WTC11 (cell line): ENCODE measurements around the gene FXYD5. TPM values are rescaled to one million over a fixed set of nuclear protein-coding genes. Genes with fewer than 3 reads are reported as not detected.

Source experiments
- ATAC-seq: fragments of 200-7000 bp; cut with Tn5 transposase; 2 replicates; pipeline ENCODE4 v1.10.0; 2021; ENCODE audit warnings: mild to moderate bottlenecking, moderate library complexity
- CTCF ChIA-PET: fragments of 300-600 bp; sonication (Branson Sonifier 250); formaldehyde crosslinking; loops from one replicate; lab custom pipeline; 2021; ENCODE audit warnings: antibody characterized with exemption; lab: Charles Lee
- POLR2A ChIA-PET: fragments of 350-600 bp; sonication (Branson Sonifier 250); formaldehyde crosslinking; loops from one replicate; lab custom pipeline; 2021; ENCODE audit warnings: antibody characterized with exemption; lab: Charles Lee
- DNase-seq: peaks from one replicate; pipeline ENCODE4 v3.0.0; 2021; ENCODE audit warnings: low spot score
- H3K27ac Mint-ChIP-seq: 2 replicates; pipeline ENCODE4 v1.8.0; 2021; ENCODE audit warnings: mixed read lengths
- H3K27me3 Mint-ChIP-seq: 2 replicates; pipeline ENCODE4 v1.8.0; 2021; ENCODE audit warnings: low read depth, mild to moderate bottlenecking, moderate library complexity, mixed read lengths
- H3K36me3 Mint-ChIP-seq: 2 replicates; pipeline ENCODE4 v1.8.0; 2021; ENCODE audit warnings: mixed read lengths
- H3K4me1 Mint-ChIP-seq: 2 replicates; pipeline ENCODE4 v1.8.0; 2022; ENCODE audit warnings: mixed read lengths
- H3K4me3 Mint-ChIP-seq: 2 replicates; pipeline ENCODE4 v1.8.0; 2021; ENCODE audit warnings: mild to moderate bottlenecking, moderate library complexity, mixed read lengths
- H3K9me3 Mint-ChIP-seq: 2 replicates; pipeline ENCODE4 v1.8.0; 2021; ENCODE audit warnings: mixed read lengths
- EMX1 ChIP-seq: fragments of 250-450 bp; sonication (Bioruptor Pico); IDR thresholded peaks from 2 replicates; pipeline ENCODE4 v1.8.0; 2021; ENCODE audit warnings: mild to moderate bottlenecking
- ETV6 ChIP-seq: sonication (generic); formaldehyde crosslinking; IDR thresholded peaks from 2 replicates; pipeline ENCODE4 v1.8.1; 2022; ENCODE audit warnings: mild to moderate bottlenecking, missing genetic modification reagents
- FOXP1 ChIP-seq: sonication (generic); formaldehyde crosslinking; IDR thresholded peaks from 2 replicates; pipeline ENCODE4 v1.8.0; 2022; ENCODE audit warnings: missing genetic modification reagents, mild to moderate bottlenecking, moderate library complexity, borderline replicate concordance
- GRHL2 ChIP-seq: fragments of 250-450 bp; sonication (Bioruptor Pico); IDR thresholded peaks from 2 replicates; pipeline ENCODE4 v1.8.0; 2022; ENCODE audit warnings: mild to moderate bottlenecking, moderate library complexity; ENCODE audit not compliant: insufficient replicate concordance, severe bottlenecking
- SP1 ChIP-seq: sonication (generic); formaldehyde crosslinking; conservative IDR thresholded peaks from 2 replicates; pipeline ENCODE4 v1.8.1; 2022; ENCODE audit warnings: missing genetic modification reagents
- TEAD1 ChIP-seq: sonication (generic); formaldehyde crosslinking; IDR thresholded peaks from 2 replicates; pipeline ENCODE4 v1.8.0; 2022; ENCODE audit warnings: mild to moderate bottlenecking, missing genetic modification reagents
- ZNF416 ChIP-seq: fragments of 250-450 bp; sonication (Bioruptor Pico); IDR thresholded peaks from 2 replicates; pipeline ENCODE4 v1.9.0; 2021; ENCODE audit warnings: mild to moderate bottlenecking, inconsistent platforms
- total RNA-seq: library from RNA; stranded (reverse); gene quantifications from 3 replicates; pipeline ENCODE4 v1.2.3, GENCODE V29; 2021
- TF ChIP-seq, protein P1 (sequence below): fragments of 250-450 bp; sonication (Bioruptor Pico); IDR thresholded peaks from 2 replicates; pipeline ENCODE4 v1.9.0; 2021; ENCODE audit warnings: mild to moderate bottlenecking
- TF ChIP-seq, protein P2 (sequence below): fragments of 200-600 bp; IDR thresholded peaks from 2 replicates; pipeline ENCODE4 v1.8.0; 2022; ENCODE audit warnings: antibody characterized with exemption
- TF ChIP-seq, protein P3 (sequence below): fragments of 250-450 bp; sonication (Bioruptor Pico); IDR thresholded peaks from 2 replicates; pipeline ENCODE4 v2.1.2; 2022; ENCODE audit warnings: mild to moderate bottlenecking, moderate library complexity
- TF ChIP-seq, protein P4 (sequence below): sonication (generic); formaldehyde crosslinking; IDR thresholded peaks from 2 replicates; pipeline ENCODE4 v1.8.0; 2022; ENCODE audit warnings: mild to moderate bottlenecking, missing genetic modification reagents
- TF ChIP-seq, protein P5 (sequence below): sonication (generic); formaldehyde crosslinking; IDR thresholded peaks from 2 replicates; pipeline ENCODE4 v1.8.1; 2022; ENCODE audit warnings: mild to moderate bottlenecking, missing genetic modification reagents, moderate library complexity, borderline replicate concordance
- TF ChIP-seq, protein P6 (sequence below): sonication (generic); formaldehyde crosslinking; IDR thresholded peaks from 2 replicates; pipeline ENCODE4 v1.8.0; 2022; ENCODE audit warnings: missing genetic modification reagents

The FXYD5 gene
- total RNA-seq, 1 experiment from 2014 or later: 114 TPM

DNA sequence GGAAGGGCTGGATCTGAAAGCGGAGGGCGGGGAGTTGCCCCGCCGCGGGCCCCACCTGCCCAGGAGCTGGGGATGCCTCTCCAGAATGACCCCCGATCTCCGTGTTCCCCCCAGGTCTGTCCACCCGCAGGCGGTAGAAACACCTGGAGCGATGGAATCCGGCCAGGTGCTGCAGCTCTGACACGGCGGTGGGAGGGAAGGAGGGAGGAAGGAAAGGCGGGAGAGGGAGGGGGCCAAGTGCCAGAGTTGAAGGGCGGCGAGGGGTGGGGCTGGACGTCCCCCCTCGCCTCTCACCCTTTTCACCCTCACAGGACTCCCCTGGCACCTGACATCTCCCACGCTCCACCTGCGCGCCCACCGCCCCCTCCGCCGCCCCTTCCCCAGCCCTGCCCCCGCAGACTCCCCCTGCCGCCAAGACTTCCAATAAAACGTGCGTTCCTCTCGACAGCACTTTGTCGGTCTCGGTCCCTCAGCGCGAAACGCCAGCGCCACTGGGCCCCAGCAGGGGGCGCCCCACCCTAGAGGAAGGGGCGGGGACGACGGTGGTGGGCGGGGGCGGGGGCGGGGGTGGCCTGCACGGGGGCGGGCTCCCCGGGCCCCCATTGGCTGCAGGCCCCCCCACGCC, 11.8 kb upstream of the FXYD5 start (continued):
- TF ChIP-seq GRHL2: no peak

DNA sequence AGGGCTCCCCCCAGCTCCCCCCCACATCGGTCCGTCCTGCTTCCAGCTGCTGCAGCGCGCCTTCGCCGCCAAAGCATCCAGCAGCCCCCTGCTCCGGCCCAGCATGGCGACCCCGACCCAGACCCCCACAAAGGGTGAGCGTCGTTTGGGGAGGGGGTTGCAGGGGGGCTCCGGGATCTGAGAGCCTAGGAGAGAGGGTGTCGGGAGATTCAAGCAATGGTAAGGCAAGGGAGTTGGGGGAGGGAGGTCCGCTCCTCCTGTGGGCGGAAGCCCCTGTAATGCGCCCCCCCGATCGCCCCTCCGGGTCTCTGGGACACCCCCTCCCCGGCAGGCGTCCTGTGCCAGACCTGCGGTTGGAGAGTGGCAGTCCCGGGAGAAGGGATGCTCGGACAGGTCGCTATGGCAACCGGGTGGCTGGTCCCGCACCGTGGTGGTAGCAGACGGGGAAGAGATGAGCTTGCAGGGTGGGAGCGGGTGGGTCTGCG, 11.3 kb upstream of the FXYD5 start, which contains the start of gene FXYD7:
Gene FXYD7, plus strand, starts transcription at position 25 of the 485 bp plus-strand sequence. Its CDS starts 79 bp downstream, at position 104.
- Mint-ChIP-seq H3K27ac (0 out of 2 replicates have a peak within 1 kb of the TSS, but pooled peaks have one; percentile 49), H3K27me3 (peaks cover 32% of the 10 kb centered on the region), H3K4me1 (peaks cover 44% of the 10 kb centered on the region), H3K9me3 (no peaks in the 10 kb centered on the region), H3K36me3 (peaks cover 2% of the 10 kb centered on the region; the same call in 1 of the 2 replicates), H3K4me3 (peak within 1 kb of the TSS; percentile 91)
- DNase-seq: peak; percentile 63
- no peak for ATAC-seq
- TF ChIP-seq, protein P1, sequence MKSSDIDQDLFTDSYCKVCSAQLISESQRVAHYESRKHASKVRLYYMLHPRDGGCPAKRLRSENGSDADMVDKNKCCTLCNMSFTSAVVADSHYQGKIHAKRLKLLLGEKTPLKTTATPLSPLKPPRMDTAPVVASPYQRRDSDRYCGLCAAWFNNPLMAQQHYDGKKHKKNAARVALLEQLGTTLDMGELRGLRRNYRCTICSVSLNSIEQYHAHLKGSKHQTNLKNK (CRISPR knock-in tag): no peak
- TF ChIP-seq TEAD1 (CRISPR knock-in tag) (no peak), EMX1 (CRISPR knock-in tag) (no peak), FOXP1 (CRISPR knock-in tag) (no peak), SP1 (CRISPR knock-in tag) (0 out of 2 replicates have a peak, but pooled peaks have one; percentile 2), ETV6 (no peak), ZNF416 (CRISPR knock-in tag) (no peak)
- TF ChIP-seq, protein P2, sequence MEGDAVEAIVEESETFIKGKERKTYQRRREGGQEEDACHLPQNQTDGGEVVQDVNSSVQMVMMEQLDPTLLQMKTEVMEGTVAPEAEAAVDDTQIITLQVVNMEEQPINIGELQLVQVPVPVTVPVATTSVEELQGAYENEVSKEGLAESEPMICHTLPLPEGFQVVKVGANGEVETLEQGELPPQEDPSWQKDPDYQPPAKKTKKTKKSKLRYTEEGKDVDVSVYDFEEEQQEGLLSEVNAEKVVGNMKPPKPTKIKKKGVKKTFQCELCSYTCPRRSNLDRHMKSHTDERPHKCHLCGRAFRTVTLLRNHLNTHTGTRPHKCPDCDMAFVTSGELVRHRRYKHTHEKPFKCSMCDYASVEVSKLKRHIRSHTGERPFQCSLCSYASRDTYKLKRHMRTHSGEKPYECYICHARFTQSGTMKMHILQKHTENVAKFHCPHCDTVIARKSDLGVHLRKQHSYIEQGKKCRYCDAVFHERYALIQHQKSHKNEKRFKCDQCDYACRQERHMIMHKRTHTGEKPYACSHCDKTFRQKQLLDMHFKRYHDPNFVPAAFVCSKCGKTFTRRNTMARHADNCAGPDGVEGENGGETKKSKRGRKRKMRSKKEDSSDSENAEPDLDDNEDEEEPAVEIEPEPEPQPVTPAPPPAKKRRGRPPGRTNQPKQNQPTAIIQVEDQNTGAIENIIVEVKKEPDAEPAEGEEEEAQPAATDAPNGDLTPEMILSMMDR: peak; percentile 14; the same call in 1 of the 2 replicates
- TF ChIP-seq, protein P3, sequence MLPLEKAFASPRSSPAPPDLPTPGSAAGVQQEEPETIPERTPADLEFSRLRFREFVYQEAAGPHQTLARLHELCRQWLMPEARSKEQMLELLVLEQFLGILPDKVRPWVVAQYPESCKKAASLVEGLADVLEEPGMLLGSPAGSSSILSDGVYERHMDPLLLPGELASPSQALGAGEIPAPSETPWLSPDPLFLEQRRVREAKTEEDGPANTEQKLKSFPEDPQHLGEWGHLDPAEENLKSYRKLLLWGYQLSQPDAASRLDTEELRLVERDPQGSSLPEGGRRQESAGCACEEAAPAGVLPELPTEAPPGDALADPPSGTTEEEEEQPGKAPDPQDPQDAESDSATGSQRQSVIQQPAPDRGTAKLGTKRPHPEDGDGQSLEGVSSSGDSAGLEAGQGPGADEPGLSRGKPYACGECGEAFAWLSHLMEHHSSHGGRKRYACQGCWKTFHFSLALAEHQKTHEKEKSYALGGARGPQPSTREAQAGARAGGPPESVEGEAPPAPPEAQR: no peak
- TF ChIP-seq, protein P4, sequence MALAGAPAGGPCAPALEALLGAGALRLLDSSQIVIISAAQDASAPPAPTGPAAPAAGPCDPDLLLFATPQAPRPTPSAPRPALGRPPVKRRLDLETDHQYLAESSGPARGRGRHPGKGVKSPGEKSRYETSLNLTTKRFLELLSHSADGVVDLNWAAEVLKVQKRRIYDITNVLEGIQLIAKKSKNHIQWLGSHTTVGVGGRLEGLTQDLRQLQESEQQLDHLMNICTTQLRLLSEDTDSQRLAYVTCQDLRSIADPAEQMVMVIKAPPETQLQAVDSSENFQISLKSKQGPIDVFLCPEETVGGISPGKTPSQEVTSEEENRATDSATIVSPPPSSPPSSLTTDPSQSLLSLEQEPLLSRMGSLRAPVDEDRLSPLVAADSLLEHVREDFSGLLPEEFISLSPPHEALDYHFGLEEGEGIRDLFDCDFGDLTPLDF (CRISPR knock-in tag): no peak
- TF ChIP-seq, protein P5, sequence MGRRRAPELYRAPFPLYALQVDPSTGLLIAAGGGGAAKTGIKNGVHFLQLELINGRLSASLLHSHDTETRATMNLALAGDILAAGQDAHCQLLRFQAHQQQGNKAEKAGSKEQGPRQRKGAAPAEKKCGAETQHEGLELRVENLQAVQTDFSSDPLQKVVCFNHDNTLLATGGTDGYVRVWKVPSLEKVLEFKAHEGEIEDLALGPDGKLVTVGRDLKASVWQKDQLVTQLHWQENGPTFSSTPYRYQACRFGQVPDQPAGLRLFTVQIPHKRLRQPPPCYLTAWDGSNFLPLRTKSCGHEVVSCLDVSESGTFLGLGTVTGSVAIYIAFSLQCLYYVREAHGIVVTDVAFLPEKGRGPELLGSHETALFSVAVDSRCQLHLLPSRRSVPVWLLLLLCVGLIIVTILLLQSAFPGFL (CRISPR knock-in tag): no peak
- TF ChIP-seq, protein P6, sequence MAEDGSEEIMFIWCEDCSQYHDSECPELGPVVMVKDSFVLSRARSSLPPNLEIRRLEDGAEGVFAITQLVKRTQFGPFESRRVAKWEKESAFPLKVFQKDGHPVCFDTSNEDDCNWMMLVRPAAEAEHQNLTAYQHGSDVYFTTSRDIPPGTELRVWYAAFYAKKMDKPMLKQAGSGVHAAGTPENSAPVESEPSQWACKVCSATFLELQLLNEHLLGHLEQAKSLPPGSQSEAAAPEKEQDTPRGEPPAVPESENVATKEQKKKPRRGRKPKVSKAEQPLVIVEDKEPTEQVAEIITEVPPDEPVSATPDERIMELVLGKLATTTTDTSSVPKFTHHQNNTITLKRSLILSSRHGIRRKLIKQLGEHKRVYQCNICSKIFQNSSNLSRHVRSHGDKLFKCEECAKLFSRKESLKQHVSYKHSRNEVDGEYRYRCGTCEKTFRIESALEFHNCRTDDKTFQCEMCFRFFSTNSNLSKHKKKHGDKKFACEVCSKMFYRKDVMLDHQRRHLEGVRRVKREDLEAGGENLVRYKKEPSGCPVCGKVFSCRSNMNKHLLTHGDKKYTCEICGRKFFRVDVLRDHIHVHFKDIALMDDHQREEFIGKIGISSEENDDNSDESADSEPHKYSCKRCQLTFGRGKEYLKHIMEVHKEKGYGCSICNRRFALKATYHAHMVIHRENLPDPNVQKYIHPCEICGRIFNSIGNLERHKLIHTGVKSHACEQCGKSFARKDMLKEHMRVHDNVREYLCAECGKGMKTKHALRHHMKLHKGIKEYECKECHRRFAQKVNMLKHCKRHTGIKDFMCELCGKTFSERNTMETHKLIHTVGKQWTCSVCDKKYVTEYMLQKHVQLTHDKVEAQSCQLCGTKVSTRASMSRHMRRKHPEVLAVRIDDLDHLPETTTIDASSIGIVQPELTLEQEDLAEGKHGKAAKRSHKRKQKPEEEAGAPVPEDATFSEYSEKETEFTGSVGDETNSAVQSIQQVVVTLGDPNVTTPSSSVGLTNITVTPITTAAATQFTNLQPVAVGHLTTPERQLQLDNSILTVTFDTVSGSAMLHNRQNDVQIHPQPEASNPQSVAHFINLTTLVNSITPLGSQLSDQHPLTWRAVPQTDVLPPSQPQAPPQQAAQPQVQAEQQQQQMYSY (CRISPR knock-in tag): no peak
- ChIA-PET CTCF (interaction anchor here (0.5 to 5.5 kb wide), 19 partner anchors 10 to 327 kb away, joined by 3 to 143 read pairs (median 4); partner anchors contain the start of genes FXYD3 and FXYD5), POLR2A (interaction anchor here (0.9 to 2.4 kb wide), 2 partner anchors 9 to 28 kb away, joined by 3 to 9 read pairs; no protein-coding TSS in a partner anchor)
